AML-193 (cell line): ENCODE data around the gene BCAP31.

ENCODE experiments used
- DNase-seq, 2 experiments: peaks; one replicate each; lab custom pipeline; 2025; lab: John Stamatoyannopoulos, UW

BCAP31 gene

GRCh38 chrX:153724252-153725038 lies at the start of gene BCAP31, which contains the start of gene ABCD1:
Gene BCAP31 (minus strand): TSS chrX:153724387. CDS start chrX:153723244, 1,143 bp downstream.
Gene ABCD1 (plus strand): TSS chrX:153724856. CDS start chrX:153725267, 411 bp downstream.
- DNase-seq: peak; percentile 58 to 66

GRCh38 chrX:153773218-153773611 lies 49.0 kb upstream of the BCAP31 start:
- no peak for DNase-seq

GRCh38 chrX:153772316-153773217 lies 48.4 kb upstream of the BCAP31 start:
- no peak for DNase-seq

- DNase-seq: no peak
Measured at GRCh38 chrX:153771415-153772315, 47.5 kb upstream of the BCAP31 start.

DNA sequence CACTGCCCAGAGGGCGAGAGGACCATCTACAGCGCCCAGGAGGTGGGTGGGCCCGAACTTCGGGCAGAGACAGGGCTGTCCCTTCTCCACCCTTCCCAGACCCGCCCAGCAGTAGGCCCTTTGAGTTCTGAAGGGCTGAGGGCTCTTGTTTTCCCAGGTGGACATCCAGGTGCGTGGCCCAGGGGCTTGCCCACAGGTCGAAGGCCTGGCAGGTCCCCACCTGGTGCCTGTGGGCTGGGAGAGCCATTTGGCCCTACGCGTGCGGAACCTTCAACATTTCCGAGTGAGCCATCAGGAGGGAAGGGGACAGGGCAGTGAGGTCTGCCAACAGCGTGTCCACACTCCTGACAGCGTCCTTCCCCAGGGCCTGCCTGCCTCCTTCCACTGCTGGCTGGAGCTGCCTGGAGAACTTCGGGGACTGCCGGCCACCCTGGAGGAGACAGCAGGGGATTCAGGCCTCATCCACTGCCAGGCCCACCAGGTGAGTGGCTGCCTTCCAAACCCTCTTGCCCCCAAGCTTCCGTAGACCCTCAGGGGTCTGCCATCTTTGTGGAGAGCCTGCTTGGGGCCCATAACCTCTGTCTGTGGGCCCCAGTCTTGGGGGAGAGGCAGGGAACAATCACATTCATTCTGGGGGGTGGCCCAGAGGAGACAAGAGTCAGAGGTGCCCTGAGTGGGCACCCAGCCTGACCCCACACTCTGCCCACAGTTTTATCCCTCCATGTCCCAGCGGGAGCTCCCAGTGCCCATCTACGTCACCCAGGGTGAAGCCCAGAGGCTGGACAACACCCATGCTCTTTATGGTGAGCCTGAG lies 46.6 kb upstream of the BCAP31 start:
- no peak for DNase-seq

- DNase-seq: no peak
Measured at GRCh38 chrX:153769865-153770600, 45.8 kb upstream of the BCAP31 start.

DNA sequence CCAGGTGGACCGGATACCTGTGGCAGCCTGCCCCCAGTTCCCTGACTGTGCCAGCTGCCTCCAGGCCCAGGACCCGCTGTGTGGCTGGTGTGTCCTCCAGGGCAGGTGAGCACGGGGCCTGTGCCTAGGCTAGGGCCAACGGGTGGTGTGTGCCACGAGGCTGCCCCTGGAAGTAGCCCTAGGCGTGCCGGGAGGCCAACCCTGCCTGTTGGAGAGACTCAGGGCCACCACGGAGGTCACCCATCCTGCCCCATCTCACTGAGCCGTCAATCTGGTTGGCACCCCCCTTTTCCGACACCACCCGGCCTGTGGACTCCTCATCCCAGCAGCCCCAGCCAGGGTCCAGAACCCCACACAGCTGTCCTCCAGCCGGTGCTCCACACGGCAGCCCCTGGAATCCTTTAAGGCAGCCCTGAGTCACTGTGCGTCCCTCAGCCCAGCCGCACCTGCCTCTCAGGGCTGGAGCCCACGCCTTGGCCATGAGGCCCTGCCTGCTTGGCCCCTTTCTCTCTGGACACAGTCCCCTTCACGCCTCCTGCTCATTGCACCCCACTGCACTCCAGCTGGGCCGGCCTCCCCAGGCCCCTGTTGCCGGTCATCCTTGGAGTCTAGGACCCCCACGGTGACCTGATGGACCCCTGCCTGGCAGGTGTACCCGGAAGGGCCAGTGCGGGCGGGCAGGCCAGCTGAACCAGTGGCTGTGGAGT lies 45.1 kb upstream of the BCAP31 start:
- no peak for DNase-seq

DNA sequence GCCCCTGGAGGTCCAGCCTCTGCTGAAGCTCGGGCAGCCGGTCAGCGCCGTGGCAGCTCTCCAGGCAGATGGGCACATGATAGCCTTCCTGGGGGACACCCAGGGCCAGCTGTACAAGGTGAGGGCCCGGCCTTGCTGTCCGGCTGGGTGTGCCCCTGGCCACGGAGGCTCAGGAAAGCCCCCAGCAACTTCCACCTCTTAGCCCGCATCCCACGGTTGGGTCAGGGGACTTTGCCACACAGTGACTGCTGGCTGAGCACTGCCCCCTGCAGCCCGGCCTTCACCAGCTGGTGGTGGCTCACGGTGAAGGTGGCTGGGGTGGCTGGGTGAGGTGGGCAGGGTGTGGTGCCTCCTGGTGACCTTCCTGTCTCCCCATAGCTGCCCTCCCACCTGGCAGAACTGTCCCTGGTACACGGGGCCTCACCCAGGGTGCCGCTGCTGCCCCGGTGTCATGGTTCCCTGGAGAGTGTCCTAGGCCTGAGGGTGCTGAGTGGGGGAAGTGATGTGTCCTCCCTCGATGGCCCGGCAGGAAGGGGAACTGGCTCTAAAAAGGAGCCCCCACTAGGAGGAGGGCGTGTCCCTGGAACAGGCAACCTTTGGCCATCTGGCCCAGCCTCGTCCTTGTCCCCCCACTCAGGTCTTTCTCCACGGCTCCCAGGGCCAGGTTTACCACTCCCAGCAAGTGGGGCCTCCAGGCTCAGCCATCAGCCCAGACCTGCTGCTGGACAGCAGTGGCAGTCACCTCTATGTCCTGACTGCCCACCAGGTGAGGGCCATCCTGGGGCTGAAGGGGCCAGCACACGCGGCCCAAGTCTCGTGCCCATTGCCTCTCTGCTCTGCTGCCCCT lies 44.3 kb upstream of the BCAP31 start:
- no peak for DNase-seq

GRCh38 chrX:153767674-153768055 lies 43.5 kb upstream of the BCAP31 start:
- no peak for DNase-seq

GRCh38 chrX:153766871-153767673 lies 42.9 kb upstream of the BCAP31 start:
- DNase-seq: no peak

DNA sequence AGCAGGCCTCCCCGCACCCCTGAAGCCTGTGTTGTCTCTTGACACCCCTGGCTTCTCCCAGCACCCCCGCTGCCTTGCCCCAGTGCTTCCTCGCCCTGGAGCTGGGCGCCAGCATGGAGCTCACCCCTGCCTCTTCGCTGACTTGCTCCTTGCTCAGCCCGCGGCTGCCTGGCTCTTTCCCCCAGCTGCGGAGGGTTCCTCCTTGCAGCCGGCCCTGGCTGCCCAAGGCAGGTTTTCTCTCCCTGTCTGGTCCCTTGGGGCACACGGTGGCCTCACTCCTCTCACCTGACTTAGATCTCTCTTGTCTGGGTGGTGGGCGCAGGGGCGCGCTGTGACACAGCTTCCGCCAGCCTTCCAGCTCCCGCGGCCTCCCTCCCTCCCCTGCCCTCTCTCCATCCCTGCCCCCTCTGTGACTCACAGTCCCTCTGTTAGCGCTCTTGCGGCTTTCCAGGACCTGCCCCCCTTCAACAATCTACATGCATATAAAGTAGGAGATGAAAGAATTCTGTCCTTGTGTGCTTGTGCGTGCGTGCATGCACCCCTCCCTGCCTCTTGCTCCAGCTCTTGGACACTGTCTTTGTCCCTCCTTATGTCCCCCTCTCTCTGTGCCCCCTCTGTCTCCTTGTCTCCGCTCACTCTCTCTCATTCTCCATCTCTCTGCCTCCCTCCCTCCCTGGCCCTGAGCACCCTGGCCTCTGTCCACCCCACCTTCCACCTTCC lies 42.1 kb upstream of the BCAP31 start:
- peak in 1 of 2 experiments; percentile 10 for DNase-seq

GRCh38 chrX:153765138-153766079 lies 41.2 kb upstream of the BCAP31 start:
- no peak for DNase-seq

GRCh38 chrX:153764786-153765137 lies 40.6 kb upstream of the BCAP31 start:
- no peak for DNase-seq

GRCh38 chrX:153763989-153764755 lies 40.0 kb upstream of the BCAP31 start, which contains the start of gene PLXNB3:
Gene PLXNB3 (plus strand): TSS chrX:153764249. CDS start chrX:153765536, 1,287 bp downstream.
- peak; percentile 36 to 56 for DNase-seq

GRCh38 chrX:153763298-153763932 lies 39.2 kb upstream of the BCAP31 start:
- no peak for DNase-seq
